HFF-Myc (cell line): Measurements from ENCODE around the gene CYBA.

Experiments used
- DNase-seq: peaks from one replicate; pipeline ENCODE4 v3.0.0-alpha.2; 2011; ENCODE audit warnings: low read depth; ENCODE audit errors: extremely low read depth
- H3K4me3 ChIP-seq: replicated peaks from 2 replicates; pipeline ENCODE4 v1.5.1; 2011; ENCODE audit warnings: low read depth, mild to moderate bottlenecking, control low read depth, low read length
- TF ChIP-seq, protein P1 (sequence below): IDR thresholded peaks from 2 replicates; pipeline ENCODE4 v1.5.1; 2012; ENCODE audit warnings: mild to moderate bottlenecking, low read depth, low read length, control low read depth; ENCODE audit errors: missing control alignments

The CYBA gene

GRCh38 chr16:88624481-88624880 lies 26.4 kb downstream of the CYBA start:
- DNase-seq: no peak
- no peak overlapping the region for H3K4me3 ChIP-seq
- TF ChIP-seq, protein P1, sequence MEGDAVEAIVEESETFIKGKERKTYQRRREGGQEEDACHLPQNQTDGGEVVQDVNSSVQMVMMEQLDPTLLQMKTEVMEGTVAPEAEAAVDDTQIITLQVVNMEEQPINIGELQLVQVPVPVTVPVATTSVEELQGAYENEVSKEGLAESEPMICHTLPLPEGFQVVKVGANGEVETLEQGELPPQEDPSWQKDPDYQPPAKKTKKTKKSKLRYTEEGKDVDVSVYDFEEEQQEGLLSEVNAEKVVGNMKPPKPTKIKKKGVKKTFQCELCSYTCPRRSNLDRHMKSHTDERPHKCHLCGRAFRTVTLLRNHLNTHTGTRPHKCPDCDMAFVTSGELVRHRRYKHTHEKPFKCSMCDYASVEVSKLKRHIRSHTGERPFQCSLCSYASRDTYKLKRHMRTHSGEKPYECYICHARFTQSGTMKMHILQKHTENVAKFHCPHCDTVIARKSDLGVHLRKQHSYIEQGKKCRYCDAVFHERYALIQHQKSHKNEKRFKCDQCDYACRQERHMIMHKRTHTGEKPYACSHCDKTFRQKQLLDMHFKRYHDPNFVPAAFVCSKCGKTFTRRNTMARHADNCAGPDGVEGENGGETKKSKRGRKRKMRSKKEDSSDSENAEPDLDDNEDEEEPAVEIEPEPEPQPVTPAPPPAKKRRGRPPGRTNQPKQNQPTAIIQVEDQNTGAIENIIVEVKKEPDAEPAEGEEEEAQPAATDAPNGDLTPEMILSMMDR: no peak

DNA sequence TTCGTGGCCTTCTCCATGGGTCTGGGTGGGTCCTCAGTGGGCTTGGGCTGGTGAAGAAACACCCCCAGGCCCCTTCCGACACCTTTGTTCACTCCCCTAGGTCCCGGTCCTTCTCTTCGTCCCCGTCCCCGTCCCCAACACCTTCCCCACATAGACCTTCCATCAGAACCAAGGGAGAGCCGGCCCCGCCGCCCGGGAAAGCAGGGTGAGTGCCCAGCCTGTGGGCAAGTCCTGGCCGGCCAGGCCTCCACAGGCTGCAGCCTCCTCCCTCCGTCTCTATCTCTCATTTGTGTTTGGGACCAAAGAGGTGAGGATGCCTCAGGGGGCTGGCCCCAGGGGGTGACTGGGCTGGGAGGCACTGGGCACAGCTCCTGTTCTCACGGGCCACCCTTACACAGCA lies 27.0 kb downstream of the CYBA start:
- TF ChIP-seq, protein P1: no peak
- H3K4me3 ChIP-seq: no peak overlapping the region
- no peak for DNase-seq

DNA sequence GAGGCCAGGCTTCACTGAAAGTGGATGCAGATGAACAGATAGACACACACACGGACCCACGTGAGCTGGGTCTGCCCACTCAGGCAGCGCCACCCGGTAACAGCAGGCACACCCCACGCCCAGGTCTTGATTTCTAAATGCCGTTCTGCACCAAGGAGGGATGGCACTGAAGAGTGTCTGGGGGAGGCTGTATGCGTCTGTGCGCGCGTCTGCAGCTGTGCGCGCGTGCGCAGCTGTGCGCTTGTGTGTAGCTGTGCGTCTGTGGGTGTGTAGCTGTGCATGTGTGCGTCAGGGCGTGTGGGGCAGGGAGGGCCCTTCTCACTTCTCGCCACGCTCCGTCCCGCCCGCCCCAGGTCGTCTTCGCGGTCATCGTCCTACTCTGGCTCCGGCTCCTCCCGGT lies 28.0 kb downstream of the CYBA start:
- DNase-seq: no peak
- TF ChIP-seq, protein P1: no peak
- no peak overlapping the region for H3K4me3 ChIP-seq

DNA sequence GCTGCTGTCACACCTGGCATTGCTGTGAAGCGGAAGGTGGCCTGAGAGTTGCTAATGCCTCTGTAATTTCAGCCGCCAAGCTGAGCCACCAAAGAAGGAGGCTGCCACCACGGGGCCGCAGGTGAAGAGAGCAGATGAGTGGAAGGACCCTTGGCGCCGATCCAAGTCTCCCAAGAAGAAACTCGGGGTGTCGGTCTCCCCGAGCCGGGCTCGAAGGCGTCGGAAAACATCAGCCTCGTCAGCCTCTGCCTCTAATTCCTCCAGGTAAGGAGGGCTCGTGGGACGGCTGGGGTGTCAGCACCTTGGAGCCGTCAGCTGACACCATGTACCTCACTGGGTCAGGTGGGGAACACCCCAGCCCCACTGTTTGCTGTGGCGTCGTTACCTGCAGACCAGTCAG lies 28.7 kb downstream of the CYBA start:
- no peak for DNase-seq
- H3K4me3 ChIP-seq: no peak overlapping the region
- TF ChIP-seq, protein P1: no peak

GRCh38 chr16:88619859-88620815 lies 30.7 kb downstream of the CYBA start:
- DNase-seq: no peak
- H3K4me3 ChIP-seq: no peak overlapping the region
- TF ChIP-seq, protein P1: no peak

GRCh38 chr16:88618956-88619667 lies 31.7 kb downstream of the CYBA start:
- TF ChIP-seq, protein P1: no peak
- H3K4me3 ChIP-seq: no peak overlapping the region
- no peak for DNase-seq
